ENCODE data around the gene ASTN2. TPM values are rescaled to one million over a fixed set of nuclear protein-coding genes. Genes with fewer than 3 reads are reported as not detected.

ASTN2 gene
- total and polyA plus RNA-seq, 9 of the 15 experiments (the other 6 are each of a cell fraction or from before 2014, with no cell fraction given), result 0.56 to 3.5 (median 1.9) TPM

GRCh38 chr9:116737152-116737546 lies 677.7 kb downstream of the ASTN2 start (continued):
- TF ChIP-seq CBX2 (IDR thresholded peaks at IDR 0.05; ENCODE audit: insufficient read depth, low read length, poor library complexity, severe bottlenecking) (no peak), ZNF3 (CRISPR knock-in tag; IDR thresholded peaks at IDR 0.05) (no peak), RHOXF2B (CRISPR knock-in tag; conservative IDR thresholded peaks at IDR 0.05) (no peak)

GRCh38 chr9:116736399-116737151 lies 678.3 kb downstream of the ASTN2 start:
- H3K79me2 ChIP-seq (ENCODE audit: control insufficient read depth, insufficient read depth, low read length), result no peaks in the 10 kb centered on the region
- no peak overlapping the region for H3K27ac ChIP-seq (ENCODE audit: extremely low read depth, low read depth, low read length)
- H3K4me1 ChIP-seq (replicated peaks in 1 of 2; ENCODE audit: control insufficient read depth in 2 of 2, insufficient read depth in 2 of 2, low read length in 2 of 2), result no peaks in the 10 kb centered on the region
- no peaks in the 10 kb centered on the region for H3K9me1 ChIP-seq (ENCODE audit: control insufficient read depth, insufficient read depth, low read length)
- H4K20me1 ChIP-seq (replicated peaks; ENCODE audit: control insufficient read depth, insufficient read depth, low read length), result no peaks in the 10 kb centered on the region
- DNase-seq (ENCODE audit: extremely low read depth in 1 of 4, low spot score in 3 of 4) (peak in 1 of 4 experiments; percentile 11), ATAC-seq (peak; percentile 34), FAIRE-seq (no peak)
- in situ Hi-C loops (cut with MboI), result loop anchor here (10.0 kb wide), 1 partner anchor 118 kb away; no protein-coding TSS in a partner anchor
- BruUV-seq (replicated peaks), result no TSS peak
- H3K9ac ChIP-seq (ENCODE audit: insufficient read depth in 1 of 2, low read depth in 2 of 2, low read length in 2 of 2), result no peak overlapping the region
- TF ChIP-seq CC2D1A (IDR thresholded peaks at IDR 0.05), result no peak
- no peaks in the 10 kb centered on the region for H3K36me3 ChIP-seq (ENCODE audit: control insufficient read depth, insufficient read depth, low read length)
- H2AFZ ChIP-seq (ENCODE audit: low read depth, low read length), result no peak overlapping the region
- ChIA-PET CTCF (ENCODE audit: low intra/inter-chr PET ratio) (interaction anchor here (1.8 kb wide), 1 partner anchor 124 kb away, joined by 5 read pairs; no protein-coding TSS in a partner anchor), POLR2A (interaction anchor here (0.6 kb wide), 1 partner anchor 631 kb away, joined by 3 read pairs; no protein-coding TSS in a partner anchor)
- H3K9me3 ChIP-seq (replicated peaks; ENCODE audit: control insufficient read depth, insufficient read depth, low read depth, low read length), result no peaks in the 10 kb centered on the region
- intact Hi-C loops (cut with micrococcal nuclease), result loop anchor here (1.0 to 10.0 kb wide), 2 partner anchors 124 to 678 kb away; partner anchors contain the start of gene ASTN2
- H3K4me3 ChIP-seq, result no peak overlapping the region
- H3K4me2 ChIP-seq (ENCODE audit: insufficient read depth, low read length), result no peak overlapping the region
- 10% methylated on average over 6 of the region's 8 CpGs for WGBS (ENCODE audit: insufficient coverage, low coverage, missing lambda C conversion rate)
- H3K27me3 ChIP-seq (ENCODE audit: control insufficient read depth in 2 of 2, insufficient read depth in 2 of 2, low read length in 2 of 2), result no peaks in the 10 kb centered on the region

Data from K562 (cell line).